Tongue (tissue), 2 donors: ENCODE data around the gene OR1B1. TPM values are rescaled to one million over a fixed set of nuclear protein-coding genes. Genes with fewer than 3 reads are reported as not detected.
"Not testable (repeated sequence)": the region's sequence is repeated elsewhere in the genome, so short reads cannot be mapped to it uniquely, and the experiment has no call there.

Source experiments
- DNase-seq: peaks from one replicate; pipeline ENCODE4 v3.0.0-alpha.2; 2015
- total RNA-seq: library from RNA; depleted of rRNA; stranded (reverse); fragments of >200 nt; gene quantifications from one replicate; pipeline ENCODE4 v1.2.3, GENCODE V29; 2014

The OR1B1 gene
- total RNA-seq: not detected

- DNase-seq: no peak
These were observed at the start of gene OR1B1 for GRCh38 chr9:122657527-122657926. TSS of gene OR1B1 (minus strand) at chr9:122657627.

- DNase-seq: no peak
These were observed 38.3 kb upstream of the OR1B1 start for GRCh38 chr9:122695696-122696095.

- DNase-seq: no peak
These were observed 27.4 kb upstream of the OR1B1 start for GRCh38 chr9:122684851-122685250.

DNA sequence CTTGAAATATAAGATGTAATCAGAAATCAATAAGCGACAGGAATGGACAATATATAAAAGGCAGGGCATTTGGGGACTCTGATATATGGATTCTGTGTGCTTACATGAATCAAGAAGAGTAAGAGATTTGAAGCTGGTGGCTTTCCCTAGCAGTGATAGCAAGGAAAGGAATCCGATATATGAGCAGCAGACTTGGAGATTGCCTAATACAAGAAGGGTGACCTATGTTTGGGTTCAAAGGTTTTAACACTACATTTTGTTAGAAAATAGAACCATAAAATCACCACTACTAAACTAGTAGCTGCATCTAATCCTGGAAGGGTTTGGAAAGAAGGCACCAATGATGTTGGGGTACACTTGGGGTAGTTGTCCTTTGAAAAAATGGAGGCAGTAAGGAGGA lies 15.1 kb upstream of the OR1B1 start:
- DNase-seq: no peak

GRCh38 chr9:122661416-122661815 lies 4.0 kb upstream of the OR1B1 start, which contains the start of gene OR1L1:
TSS of gene OR1L1 (plus strand) at chr9:122661716. CDS start at chr9:122661716, 0 bp downstream.
- DNase-seq: no peak

- no peak for DNase-seq
These were observed 1.0 kb downstream of the OR1B1 start for GRCh38 chr9:122656378-122656777.

- no peak for DNase-seq
These were observed 15.2 kb downstream of the OR1B1 start for GRCh38 chr9:122642226-122642625.

GRCh38 chr9:122619996-122620395 lies 37.4 kb downstream of the OR1B1 start:
- DNase-seq: no peak

DNA sequence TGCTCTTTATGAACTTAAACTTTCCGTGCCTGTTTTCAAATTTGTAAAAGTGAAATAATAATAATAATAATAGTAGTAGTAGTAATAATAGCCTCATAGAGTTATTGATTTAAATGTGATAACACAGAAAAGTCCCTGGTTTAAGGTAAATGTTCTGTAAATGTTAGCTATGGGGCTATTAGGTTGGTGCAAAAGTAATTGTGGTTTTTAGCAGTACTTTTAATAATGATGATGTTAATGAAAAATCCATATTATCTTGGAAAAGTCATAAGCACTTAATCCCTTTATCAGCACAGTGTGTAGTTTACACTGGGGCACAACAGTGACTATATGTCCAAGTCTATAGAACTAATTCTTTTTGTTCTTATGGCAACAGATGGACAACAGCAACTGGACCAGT lies 43.1 kb downstream of the OR1B1 start, which contains the start of gene OR1Q1:
OR1Q1 (plus strand) TSS at position 377 of the 400 bp plus-strand sequence; CDS start at position 377, 0 bp downstream.
- DNase-seq: no peak

- DNase-seq: no peak
These were observed 47.6 kb downstream of the OR1B1 start for GRCh38 chr9:122609804-122610203.

DNA sequence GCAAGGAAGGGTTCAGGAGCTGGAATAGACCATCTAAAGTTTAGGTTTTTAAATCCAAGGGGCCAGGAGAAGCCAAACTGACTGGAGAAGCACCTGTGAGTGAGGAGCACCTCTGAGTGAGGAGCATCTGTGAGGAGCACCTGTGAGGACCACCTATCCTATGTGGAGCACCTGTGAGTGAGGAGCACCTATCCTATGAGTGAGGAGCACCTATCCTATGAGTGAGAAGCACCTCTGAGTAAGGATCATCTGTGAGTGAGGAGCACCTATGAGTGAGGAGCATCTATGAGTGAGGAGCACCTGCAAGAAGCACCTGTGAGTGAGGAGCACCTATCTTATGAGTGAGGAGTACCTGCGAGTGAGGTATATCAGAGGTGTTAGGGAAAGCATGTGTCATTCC lies 50.8 kb downstream of the OR1B1 start:
- DNase-seq: no peak

- DNase-seq: no peak
These were observed 51.7 kb downstream of the OR1B1 start for GRCh38 chr9:122605691-122606090.

DNA sequence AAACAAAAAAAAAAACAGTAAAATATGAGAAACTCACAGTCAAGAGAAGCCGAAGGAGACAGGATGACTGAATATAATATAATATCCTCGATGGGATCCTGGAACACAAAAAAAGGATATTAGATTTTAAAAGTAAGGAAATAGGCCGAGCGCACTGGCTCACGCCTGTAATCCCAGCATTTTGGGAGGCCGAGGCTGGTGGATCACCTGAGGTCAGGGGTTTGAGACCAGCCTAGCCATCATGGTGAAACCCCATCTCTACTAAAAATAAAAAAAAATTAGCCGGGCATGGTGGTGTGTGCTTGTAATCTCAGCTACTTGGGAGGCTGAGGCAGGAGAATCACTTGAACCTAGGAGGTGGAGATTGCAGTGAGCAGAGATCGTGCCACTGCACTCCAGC lies 74.1 kb downstream of the OR1B1 start, which contains the start of gene OR1L8:
OR1L8 (minus strand) TSS at position 101 of the 400 bp plus-strand sequence. CDS start 14,907 bp downstream, outside the sequence.
- not testable (repeated sequence) for DNase-seq

DNA sequence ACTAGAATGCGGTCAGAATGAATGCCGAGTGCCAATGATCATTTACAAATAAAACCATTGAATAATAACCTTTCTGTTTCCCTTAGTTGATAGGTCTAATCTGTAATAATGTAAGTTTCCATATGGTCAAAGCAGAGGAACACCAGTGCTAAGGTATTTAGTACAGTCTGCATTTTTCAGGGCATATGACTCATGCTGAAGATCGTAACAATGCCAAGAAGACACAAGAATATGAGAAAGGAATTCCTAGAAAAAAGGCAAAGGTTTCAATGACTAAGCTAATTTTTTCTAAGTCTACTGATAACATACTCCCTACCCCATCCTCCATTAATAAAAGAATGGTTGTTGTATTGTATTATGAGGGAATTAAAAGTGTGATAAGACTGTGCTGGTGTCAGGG lies 77.1 kb downstream of the OR1B1 start:
- no peak for DNase-seq

DNA sequence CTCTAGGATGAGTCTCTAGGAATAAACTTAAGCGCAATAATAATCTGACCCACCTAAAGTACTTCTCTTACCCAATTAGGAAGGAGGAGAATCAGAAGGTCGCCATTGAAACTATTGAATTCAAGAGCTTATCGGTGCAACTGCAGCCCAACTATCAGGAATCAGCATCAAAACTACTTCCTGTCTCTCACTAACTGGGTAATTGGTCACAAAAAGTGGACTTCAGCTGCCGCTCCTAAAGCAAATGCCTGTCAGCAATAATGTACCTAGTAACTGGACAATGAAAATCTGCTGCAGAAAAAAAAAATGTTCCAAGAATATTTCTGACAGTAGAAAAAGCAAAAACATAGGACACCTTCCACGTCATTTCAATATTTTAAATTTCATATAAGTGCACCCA lies 77.6 kb downstream of the OR1B1 start:
- no peak for DNase-seq

Other genes starting within 250 kb of the OR1B1 start
- not detected for gene OR1J1, start 179.7 kb downstream of the OR1B1 start, total RNA-seq
- not detected for gene OR1J2, start 146.8 kb downstream of the OR1B1 start, total RNA-seq
- gene OR1J4, start 138.5 kb downstream of the OR1B1 start, total RNA-seq: not detected
- gene OR1N1, start 130.3 kb downstream of the OR1B1 start, total RNA-seq: not detected
- not detected for gene OR1N2, start 104.5 kb downstream of the OR1B1 start, total RNA-seq
- gene OR1L8, start 74.2 kb downstream of the OR1B1 start, total RNA-seq: not detected
- gene OR1Q1, start 42.9 kb downstream of the OR1B1 start, total RNA-seq: not detected
- gene OR1L1, start 4.1 kb upstream of the OR1B1 start, total RNA-seq: not detected
- gene OR1L3, start 17.5 kb upstream of the OR1B1 start, total RNA-seq: not detected
- not detected for gene OR1L4, start 66.4 kb upstream of the OR1B1 start, total RNA-seq
- gene OR1L6, start 84.7 kb upstream of the OR1B1 start, total RNA-seq: not detected
- gene OR5C1, start 131.3 kb upstream of the OR1B1 start, total RNA-seq: not detected
- not detected for gene OR1K1, start 142.5 kb upstream of the OR1B1 start, total RNA-seq
- gene PDCL, start 171.0 kb upstream of the OR1B1 start, total RNA-seq: 28.8 TPM
- gene RC3H2, start 247.7 kb upstream of the OR1B1 start, total RNA-seq: 55.4 TPM